Tibial artery (tissue), 4 donors: ENCODE measurements around the gene SLC34A3.
A peak's percentile ranks its signal among the peaks of the same experiment; 100 is the strongest.
"Not testable (repeated sequence)": the region's sequence is repeated elsewhere in the genome, so short reads cannot be mapped to it uniquely, and the experiment has no call there.

Experiments
- DNase-seq, 2 donors: peaks; one replicate each; pipeline ENCODE4 v3.0.0-alpha.2; 2019
- H3K27ac ChIP-seq, 2 donors: fragments of 200-600 bp; sonication (generic) in 1 of 2; 1 replicate in 1 of 2; 2 replicates in 1 of 2; pipeline ENCODE4 v1.5.1; 2018 to 2019; ENCODE audit warnings: mild to moderate bottlenecking in 1 of 2
- H3K27me3 ChIP-seq, 2 donors: fragments of 200-600 bp; sonication (generic) in 1 of 2; one replicate each; pipeline versions ENCODE4 v1.5.1 to v1.6.0; 2016 to 2019
- H3K36me3 ChIP-seq, 3 donors: fragments of 200-600 bp; sonication (generic) in 2 of 3; one replicate each; pipeline ENCODE4 v1.5.1; 2016 to 2019; ENCODE audit warnings: mild to moderate bottlenecking in 2 of 3
- H3K4me1 ChIP-seq, 4 donors: fragments of 200-600 bp; sonication (generic) in 2 of 4; 1 replicate in 3 of 4; 2 replicates in 1 of 4; pipeline ENCODE4 v1.5.1; 2016 to 2019
- H3K4me3 ChIP-seq, 2 donors: fragments of 200-600 bp; sonication (generic) in 1 of 2; 1 replicate in 1 of 2; 2 replicates in 1 of 2; pipeline ENCODE4 v1.5.1; 2018 to 2019; ENCODE audit warnings: mild to moderate bottlenecking in 2 of 2
- H3K9me3 ChIP-seq, 3 donors: fragments of 200-600 bp; sonication (generic) in 1 of 3; one replicate each; pipeline ENCODE4 v1.5.1; 2016 to 2019
- CTCF ChIP-seq, 2 experiments: fragments of 200-600 bp in 1 of 2; fragments of 450-650 bp in 1 of 2; IDR thresholded peaks; one replicate each; pipeline ENCODE4 v1.5.1; 2017 to 2019; ENCODE audit warnings: antibody characterized with exemption in 2 of 2, mild to moderate bottlenecking in 1 of 2, moderate library complexity in 1 of 2
- intact Hi-C: fragments of 100-400 bp; cut with DNase I; formaldehyde crosslinking; loops from one replicate; pipeline ENCODE4 v1.15.0; 2023; ENCODE audit warnings: low total_unique reads

The SLC34A3 gene

DNA sequence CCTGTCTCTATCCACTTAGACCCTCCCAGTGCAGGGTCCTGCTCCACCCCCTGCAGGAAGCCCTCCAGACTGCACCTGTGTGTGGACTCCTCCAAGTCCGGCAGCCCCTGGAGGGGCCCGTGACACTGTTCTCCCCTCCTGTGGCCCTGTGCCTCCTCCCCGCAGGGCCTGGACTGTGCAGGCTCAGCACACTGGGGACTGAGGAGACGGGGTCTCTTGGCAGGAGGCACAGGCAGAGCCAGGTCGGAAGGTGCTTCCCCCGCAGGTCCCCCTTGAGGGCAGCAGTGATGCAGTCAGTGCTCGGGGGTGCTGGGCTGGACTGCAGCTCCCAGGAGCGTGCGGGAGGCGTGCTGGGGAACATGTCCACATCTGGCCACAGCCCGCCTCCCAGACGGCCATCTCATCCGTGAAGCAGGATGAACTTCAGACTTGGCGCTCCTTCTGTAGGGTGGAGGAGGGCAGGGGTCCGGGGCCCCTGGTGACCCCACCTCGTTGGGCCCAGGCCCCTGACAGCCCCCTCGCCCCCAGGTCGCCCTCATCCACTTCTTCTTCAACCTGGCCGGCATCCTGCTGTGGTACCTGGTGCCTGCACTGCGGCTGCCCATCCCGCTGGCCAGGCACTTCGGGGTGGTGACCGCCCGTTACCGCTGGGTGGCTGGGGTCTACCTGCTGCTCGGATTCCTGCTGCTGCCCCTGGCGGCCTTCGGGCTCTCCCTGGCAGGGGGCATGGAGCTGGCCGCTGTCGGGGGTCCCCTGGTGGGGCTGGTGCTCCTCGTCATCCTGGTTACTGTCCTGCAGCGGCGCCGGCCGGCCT, 4.9 kb downstream of the SLC34A3 start:
- peaks cover 0 to 38% (median 15%) of the 10 kb centered on the region in 4 donors for H3K4me1 ChIP-seq
- intact Hi-C loops: no loop called here
- H3K4me3 ChIP-seq: no peak overlapping the region
- no peak overlapping the region for H3K27ac ChIP-seq
- no peaks in the 10 kb centered on the region for H3K36me3 ChIP-seq
- no peak for TF ChIP-seq CTCF (IDR thresholded peaks at IDR 0.05)
- no peak for DNase-seq
- peaks cover 0 to 57% of the 10 kb centered on the region in 2 donors for H3K27me3 ChIP-seq
- H3K9me3 ChIP-seq: no peaks in the 10 kb centered on the region

- TF ChIP-seq CTCF (IDR thresholded peaks at IDR 0.05): peak; percentile 95 to 96
- Histone ChIP-seq H3K27ac (no peak overlapping the region), H3K4me3 (no peak overlapping the region), H3K9me3 (no peaks in the 10 kb centered on the region), H3K4me1 (peaks cover 0 to 38% (median 15%) of the 10 kb centered on the region in 4 donors), H3K36me3 (no peaks in the 10 kb centered on the region), H3K27me3 (peaks cover 0 to 49% of the 10 kb centered on the region in 2 donors)
- intact Hi-C loops: no loop called here
- peak; percentile 73 to 86 for DNase-seq
These were observed 5.7 kb downstream of the SLC34A3 start for GRCh38 chr9:137236238-137236935.

DNA sequence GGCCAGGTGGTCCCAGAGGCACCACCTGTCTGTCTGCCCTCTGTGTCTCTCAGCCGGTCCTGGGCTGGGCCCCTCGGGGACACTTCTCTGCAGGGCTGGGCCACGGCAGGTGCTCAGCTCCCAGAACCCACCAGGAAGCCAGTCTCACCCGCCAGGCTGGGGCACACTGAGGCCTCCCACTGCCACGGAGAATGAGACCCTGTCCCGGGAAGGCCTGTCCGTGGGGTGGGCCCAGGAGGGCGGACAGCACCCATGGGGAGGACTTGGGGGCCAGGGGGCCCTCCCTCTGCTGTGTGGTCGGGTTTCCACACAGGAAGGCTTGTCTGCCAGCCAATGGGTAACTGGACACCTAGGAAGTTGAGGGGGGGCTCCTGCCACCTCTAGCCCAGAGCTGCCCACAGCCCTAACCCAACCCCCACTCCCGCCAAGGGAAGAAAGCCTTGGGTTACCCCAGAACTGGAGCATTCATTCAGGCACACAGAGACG, 6.3 kb downstream of the SLC34A3 start:
- Histone ChIP-seq H3K27ac (no peak overlapping the region), H3K4me3 (no peak overlapping the region), H3K4me1 (peaks cover 0 to 42% (median 17%) of the 10 kb centered on the region in 4 donors), H3K36me3 (peaks cover 0 to 3% (median 1%) of the 10 kb centered on the region in 3 donors), H3K9me3 (no peaks in the 10 kb centered on the region), H3K27me3 (peaks cover 0 to 43% of the 10 kb centered on the region in 2 donors)
- no peak for TF ChIP-seq CTCF (IDR thresholded peaks at IDR 0.05)
- intact Hi-C loops: no loop called here
- no peak for DNase-seq

GRCh38 chr9:137237759-137238726, 7.3 kb downstream of the SLC34A3 start:
- intact Hi-C loops: no loop called here
- Histone ChIP-seq H3K36me3 (peaks cover 8 to 14% (median 12%) of the 10 kb centered on the region in 3 donors), H3K27me3 (peaks cover 0 to 32% of the 10 kb centered on the region in 2 donors), H3K9me3 (no peaks in the 10 kb centered on the region), H3K4me1 (peaks cover 0 to 53% (median 28%) of the 10 kb centered on the region in 4 donors), H3K4me3 (no peak overlapping the region), H3K27ac (no peak overlapping the region)
- DNase-seq: no peak
- TF ChIP-seq CTCF (IDR thresholded peaks at IDR 0.05): no peak

GRCh38 chr9:137239541-137240200, 9.0 kb downstream of the SLC34A3 start:
- intact Hi-C loops, DNase-seq, H3K9me3 ChIP-seq: not testable (repeated sequence)
- H3K4me1 ChIP-seq: peaks cover 0 to 58% (median 36%) of the 10 kb centered on the region in 4 donors
- H3K27ac ChIP-seq: peak overlapping the region; percentile 94 to 95
- H3K4me3 ChIP-seq: peak overlapping the region; percentile 69 to 82
- H3K27me3 ChIP-seq: peaks cover 0 to 16% of the 10 kb centered on the region in 2 donors
- peaks cover 8 to 23% (median 21%) of the 10 kb centered on the region in 3 donors for H3K36me3 ChIP-seq
